ENCODE data around the gene FBXO42. TPM values are rescaled to one million over a fixed set of nuclear protein-coding genes. Genes with fewer than 3 reads are reported as not detected.

The FBXO42 gene
- total and polyA plus RNA-seq, 12 donors, result 12.4 to 26.6 (median 20.5) TPM

DNA sequence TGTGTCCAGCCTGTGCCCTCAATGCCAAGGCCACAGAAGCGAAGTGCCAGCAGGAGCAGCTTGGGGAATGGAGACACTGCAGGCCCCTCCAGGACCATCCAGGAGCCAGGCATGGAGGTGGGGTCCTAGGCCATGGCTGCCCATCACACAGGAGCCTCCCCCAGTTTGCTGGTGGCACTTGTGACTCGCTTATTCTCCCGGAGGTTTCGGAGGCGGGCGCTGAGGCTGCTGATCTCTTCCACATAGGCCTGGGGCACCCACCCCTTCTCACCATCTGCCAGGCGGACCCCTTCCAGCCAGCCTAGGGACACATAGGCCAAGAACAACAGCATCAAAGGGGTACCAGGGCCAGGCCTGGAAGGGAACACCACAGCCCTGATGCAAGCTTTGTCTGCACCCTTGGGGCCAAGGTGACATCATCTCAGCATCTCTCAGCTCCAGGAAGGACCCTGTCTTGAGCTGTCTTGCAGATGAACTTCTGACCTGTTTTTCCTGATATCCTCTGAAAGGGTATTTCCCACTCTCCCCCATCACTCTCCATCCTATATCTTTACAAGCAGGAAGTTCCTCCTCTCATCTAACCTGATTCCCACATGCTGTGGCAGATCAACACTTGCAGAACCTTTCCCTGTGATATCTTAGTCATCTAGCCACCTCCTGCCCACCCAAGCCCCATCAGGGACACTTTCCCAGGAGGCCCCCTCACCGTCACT is 153.7 kb downstream of the FBXO42 start:
- no peak for DNase-seq
- H3K27me3 ChIP-seq, result no peaks in the 10 kb centered on the region
- 91 to 92% methylated on average over 8 of the region's 8 CpGs for WGBS, 2 donors
- H3K4me3 ChIP-seq, result no peak overlapping the region
- TF ChIP-seq, protein P1, sequence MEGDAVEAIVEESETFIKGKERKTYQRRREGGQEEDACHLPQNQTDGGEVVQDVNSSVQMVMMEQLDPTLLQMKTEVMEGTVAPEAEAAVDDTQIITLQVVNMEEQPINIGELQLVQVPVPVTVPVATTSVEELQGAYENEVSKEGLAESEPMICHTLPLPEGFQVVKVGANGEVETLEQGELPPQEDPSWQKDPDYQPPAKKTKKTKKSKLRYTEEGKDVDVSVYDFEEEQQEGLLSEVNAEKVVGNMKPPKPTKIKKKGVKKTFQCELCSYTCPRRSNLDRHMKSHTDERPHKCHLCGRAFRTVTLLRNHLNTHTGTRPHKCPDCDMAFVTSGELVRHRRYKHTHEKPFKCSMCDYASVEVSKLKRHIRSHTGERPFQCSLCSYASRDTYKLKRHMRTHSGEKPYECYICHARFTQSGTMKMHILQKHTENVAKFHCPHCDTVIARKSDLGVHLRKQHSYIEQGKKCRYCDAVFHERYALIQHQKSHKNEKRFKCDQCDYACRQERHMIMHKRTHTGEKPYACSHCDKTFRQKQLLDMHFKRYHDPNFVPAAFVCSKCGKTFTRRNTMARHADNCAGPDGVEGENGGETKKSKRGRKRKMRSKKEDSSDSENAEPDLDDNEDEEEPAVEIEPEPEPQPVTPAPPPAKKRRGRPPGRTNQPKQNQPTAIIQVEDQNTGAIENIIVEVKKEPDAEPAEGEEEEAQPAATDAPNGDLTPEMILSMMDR (IDR thresholded peaks at IDR 0.05), result no peak
- intact Hi-C loops (cut with DNase I), result loop anchor here in 1 of 10 donors (5.0 kb wide), 1 partner anchor 44 kb away; no protein-coding TSS in a partner anchor
- H3K27ac ChIP-seq, result no peak overlapping the region
- H3K36me3 ChIP-seq, result peaks cover 0 to 38% (median 0%) of the 10 kb centered on the region in 9 donors
- H3K4me1 ChIP-seq, result no peaks in the 10 kb centered on the region
- no peak for ATAC-seq
- H3K9me3 ChIP-seq, result no peaks in the 10 kb centered on the region

DNA sequence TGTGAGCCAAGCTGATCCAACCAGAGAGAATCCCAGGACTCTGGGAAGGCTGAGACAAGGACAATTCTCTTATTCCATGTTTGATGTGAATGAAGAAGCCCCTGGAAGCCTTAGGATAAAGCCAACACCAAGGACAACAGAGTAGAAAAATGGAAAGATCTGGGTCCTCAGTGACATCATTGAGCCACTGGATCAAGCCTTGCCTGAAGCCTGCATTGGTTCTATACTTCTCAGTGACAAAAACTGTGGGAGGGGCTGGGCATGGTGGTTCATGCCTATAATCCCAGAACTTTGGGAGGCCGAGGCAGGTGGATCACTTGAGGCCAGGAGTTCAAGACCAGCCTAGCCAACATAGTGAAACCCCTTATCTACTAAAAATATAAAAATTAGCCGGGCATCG is 155.4 kb downstream of the FBXO42 start:
- no peaks in the 10 kb centered on the region for H3K9me3 ChIP-seq
- intact Hi-C loops (cut with DNase I), result loop anchor here in 1 of 10 donors (5.0 kb wide), 1 partner anchor 45 kb away; no protein-coding TSS in a partner anchor
- no peak overlapping the region for H3K27ac ChIP-seq
- ATAC-seq (no peak), DNase-seq (no peak)
- peaks cover 0 to 30% (median 0%) of the 10 kb centered on the region in 9 donors for H3K36me3 ChIP-seq
- H3K4me1 ChIP-seq, result peaks cover 0 to 4% (median 0%) of the 10 kb centered on the region in 9 donors
- TF ChIP-seq, protein P1 (IDR thresholded peaks at IDR 0.05), result no peak
- H3K27me3 ChIP-seq, result no peaks in the 10 kb centered on the region
- WGBS, 2 donors, result 66 to 95% methylated on average over 2 to 3 of the region's 3 CpGs
- no peak overlapping the region for H3K4me3 ChIP-seq

Other genes starting within 250 kb of the FBXO42 start
- 10 to 100 TPM in 9 of 10 donors, 1 to 10 TPM in 1; 8.3 to 25.1 (median 11.9) TPM for gene EPHA2, start 196.4 kb downstream of the FBXO42 start, total RNA-seq
- 1 to 10 TPM; 7.8 to 9.3 TPM for gene EPHA2, start 196.4 kb downstream of the FBXO42 start, polyA plus RNA-seq
- 1 to 10 TPM in 7 of 10 donors, under 1 TPM in 3; 0.49 to 3.0 (median 1.6) TPM for gene ARHGEF19, start 139.8 kb downstream of the FBXO42 start, total RNA-seq
- gene ARHGEF19, start 139.8 kb downstream of the FBXO42 start, polyA plus RNA-seq, result 1 to 10 TPM; 1.9 to 5.4 TPM
- gene CPLANE2, start 115.3 kb downstream of the FBXO42 start, total RNA-seq, result 10 to 100 TPM in 2 of 10 donors, 1 to 10 TPM in 8; 3.9 to 11.1 (median 7.2) TPM
- 1 to 10 TPM; 2.2 to 2.3 TPM for gene CPLANE2, start 115.3 kb downstream of the FBXO42 start, polyA plus RNA-seq
- 100 to 1,000 TPM in 6 of 10 donors, 10 to 100 TPM in 4; 87.1 to 131 (median 102) TPM for gene SZRD1, start 14.8 kb upstream of the FBXO42 start, total RNA-seq
- 100 to 1,000 TPM in 1 of 2 donors, 10 to 100 TPM in 1; 37.8 to 111 TPM for gene SZRD1, start 14.8 kb upstream of the FBXO42 start, polyA plus RNA-seq
- not detected for gene SPATA21, start 84.9 kb upstream of the FBXO42 start, total RNA-seq
- gene SPATA21, start 84.9 kb upstream of the FBXO42 start, polyA plus RNA-seq, result under 1 TPM; 0.15 to 0.20 TPM
- 10 to 100 TPM in 8 of 10 donors, 1 to 10 TPM in 2; 7.9 to 34.0 (median 11.7) TPM for gene NECAP2, start 88.2 kb upstream of the FBXO42 start, total RNA-seq
- 10 to 100 TPM; 17.4 to 18.7 TPM for gene NECAP2, start 88.2 kb upstream of the FBXO42 start, polyA plus RNA-seq
- gene RNU1-1, start 161.8 kb upstream of the FBXO42 start, total RNA-seq, result 1,000 to 10,000 TPM in 8 of 10 donors, 100 to 1,000 TPM in 2; 635 to 5,242 (median 1,949) TPM
- gene RNU1-1, start 161.8 kb upstream of the FBXO42 start, polyA plus RNA-seq, result not detected

Measured in heart right ventricle (tissue), 16 donors.